GM23248 (cell line): ENCODE data around the gene WARS2.

Source experiments
- EZH2 ChIP-seq: fragments of 200-600 bp; sonication (generic); IDR thresholded peaks from 2 replicates; pipeline ENCODE4 v1.6.1; 2018; ENCODE audit warnings: antibody characterized with exemption, mild to moderate bottlenecking; ENCODE audit not compliant: insufficient read depth, poor library complexity, severe bottlenecking
- EZH2phosphoT487 ChIP-seq: fragments of 200-600 bp; sonication (generic); IDR thresholded peaks from 2 replicates; pipeline ENCODE4 v1.6.1; 2018; ENCODE audit warnings: antibody characterized with exemption, moderate library complexity, mild to moderate bottlenecking, low read depth; ENCODE audit not compliant: insufficient read depth

- no peak for TF ChIP-seq EZH2
- TF ChIP-seq EZH2phosphoT487: no peak
Observed at GRCh38 chr1:119115736-119116135, 24.7 kb downstream of the WARS2 start.
